ENCODE measurements around the gene ZMIZ1.

Gene ZMIZ1

GRCh38 chr10:79051766-79052165, 17.0 kb upstream of the ZMIZ1 start:
- FAIRE-seq = no peak
- DNase-seq (ENCODE audit: insufficient read length, low spot score) = no peak

GRCh38 chr10:79052291-79053080, 16.3 kb upstream of the ZMIZ1 start:
- DNase-seq (ENCODE audit: insufficient read length, low spot score) (no peak), FAIRE-seq (no peak)

- FAIRE-seq (no peak), DNase-seq (ENCODE audit: insufficient read length, low spot score) (no peak)
Measured at GRCh38 chr10:79053081-79053434, 15.7 kb upstream of the ZMIZ1 start.

GRCh38 chr10:79053481-79054202, 15.1 kb upstream of the ZMIZ1 start:
- FAIRE-seq (no peak), DNase-seq (ENCODE audit: insufficient read length, low spot score) (no peak)

GRCh38 chr10:79054203-79055099, 14.3 kb upstream of the ZMIZ1 start:
- DNase-seq (ENCODE audit: insufficient read length, low spot score) (no peak), FAIRE-seq (no peak)

GRCh38 chr10:79055100-79055782, 13.5 kb upstream of the ZMIZ1 start:
- no peak for FAIRE-seq
- no peak for DNase-seq (ENCODE audit: insufficient read length, low spot score)

GRCh38 chr10:79055892-79056291, 12.9 kb upstream of the ZMIZ1 start:
- no peak for FAIRE-seq
- no peak for DNase-seq (ENCODE audit: insufficient read length, low spot score)

GRCh38 chr10:79056361-79056735, 12.4 kb upstream of the ZMIZ1 start:
- no peak for DNase-seq (ENCODE audit: insufficient read length, low spot score)
- no peak for FAIRE-seq

- DNase-seq (ENCODE audit: insufficient read length, low spot score) (no peak), FAIRE-seq (no peak)
Measured at GRCh38 chr10:79056736-79057391, 11.9 kb upstream of the ZMIZ1 start.

- DNase-seq (ENCODE audit: insufficient read length, low spot score) (no peak), FAIRE-seq (no peak)
Measured at GRCh38 chr10:79057481-79058275, 11.1 kb upstream of the ZMIZ1 start.

GRCh38 chr10:79058899-79059841, 9.6 kb upstream of the ZMIZ1 start:
- DNase-seq (ENCODE audit: insufficient read length, low spot score) (no peak), FAIRE-seq (no peak)

- no peak for FAIRE-seq
- DNase-seq (ENCODE audit: insufficient read length, low spot score) = no peak
Measured at GRCh38 chr10:79059859-79060379, 8.8 kb upstream of the ZMIZ1 start.

GRCh38 chr10:79060641-79061255, 8.0 kb upstream of the ZMIZ1 start:
- DNase-seq (ENCODE audit: insufficient read length, low spot score) (no peak), FAIRE-seq (no peak)

- DNase-seq (ENCODE audit: insufficient read length, low spot score) (no peak), FAIRE-seq (no peak)
Measured at GRCh38 chr10:79061441-79062315, 7.1 kb upstream of the ZMIZ1 start.

- DNase-seq (ENCODE audit: insufficient read length, low spot score) (no peak), FAIRE-seq (no peak)
Measured at GRCh38 chr10:79063071-79063491, 5.7 kb upstream of the ZMIZ1 start.

GRCh38 chr10:79063661-79064492, 4.9 kb upstream of the ZMIZ1 start:
- DNase-seq (ENCODE audit: insufficient read length, low spot score) = no peak
- no peak for FAIRE-seq

All from GM19239 (cell line).